Loucy (cell line): ENCODE results near the gene ZC2HC1B.

Experiments
- EZH2phosphoT487 ChIP-seq: fragments of 200-600 bp; IDR thresholded peaks from 2 replicates; pipeline ENCODE4 v1.6.1; 2018; ENCODE audit warnings: antibody characterized with exemption, mild to moderate bottlenecking, moderate library complexity, borderline replicate concordance
- TF ChIP-seq, protein P1 (sequence below): fragments of 200-600 bp; sonication (generic); conservative IDR thresholded peaks from 2 replicates; pipeline ENCODE4 v1.5.1; 2014; ENCODE audit warnings: mild to moderate bottlenecking, antibody characterized with exemption, low read length

GRCh38 chr6:143952060-143952778 lies 87.9 kb downstream of the ZC2HC1B start:
- TF ChIP-seq EZH2phosphoT487: no peak
- TF ChIP-seq, protein P1, sequence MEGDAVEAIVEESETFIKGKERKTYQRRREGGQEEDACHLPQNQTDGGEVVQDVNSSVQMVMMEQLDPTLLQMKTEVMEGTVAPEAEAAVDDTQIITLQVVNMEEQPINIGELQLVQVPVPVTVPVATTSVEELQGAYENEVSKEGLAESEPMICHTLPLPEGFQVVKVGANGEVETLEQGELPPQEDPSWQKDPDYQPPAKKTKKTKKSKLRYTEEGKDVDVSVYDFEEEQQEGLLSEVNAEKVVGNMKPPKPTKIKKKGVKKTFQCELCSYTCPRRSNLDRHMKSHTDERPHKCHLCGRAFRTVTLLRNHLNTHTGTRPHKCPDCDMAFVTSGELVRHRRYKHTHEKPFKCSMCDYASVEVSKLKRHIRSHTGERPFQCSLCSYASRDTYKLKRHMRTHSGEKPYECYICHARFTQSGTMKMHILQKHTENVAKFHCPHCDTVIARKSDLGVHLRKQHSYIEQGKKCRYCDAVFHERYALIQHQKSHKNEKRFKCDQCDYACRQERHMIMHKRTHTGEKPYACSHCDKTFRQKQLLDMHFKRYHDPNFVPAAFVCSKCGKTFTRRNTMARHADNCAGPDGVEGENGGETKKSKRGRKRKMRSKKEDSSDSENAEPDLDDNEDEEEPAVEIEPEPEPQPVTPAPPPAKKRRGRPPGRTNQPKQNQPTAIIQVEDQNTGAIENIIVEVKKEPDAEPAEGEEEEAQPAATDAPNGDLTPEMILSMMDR: no peak
